ENCODE measurements around the gene ZNF442. TPM values are rescaled to one million over a fixed set of nuclear protein-coding genes. Genes with fewer than 3 reads are reported as not detected.
A peak's percentile ranks its signal among the peaks of the same experiment; 100 is the strongest.
"Not testable (repeated sequence)": the region's sequence is repeated elsewhere in the genome, so short reads cannot be mapped to it uniquely, and the experiment has no call there.

Gene ZNF442
- total and polyA plus RNA-seq, 2 experiments from 2014 or later, result 1.3 to 5.9 TPM

DNA sequence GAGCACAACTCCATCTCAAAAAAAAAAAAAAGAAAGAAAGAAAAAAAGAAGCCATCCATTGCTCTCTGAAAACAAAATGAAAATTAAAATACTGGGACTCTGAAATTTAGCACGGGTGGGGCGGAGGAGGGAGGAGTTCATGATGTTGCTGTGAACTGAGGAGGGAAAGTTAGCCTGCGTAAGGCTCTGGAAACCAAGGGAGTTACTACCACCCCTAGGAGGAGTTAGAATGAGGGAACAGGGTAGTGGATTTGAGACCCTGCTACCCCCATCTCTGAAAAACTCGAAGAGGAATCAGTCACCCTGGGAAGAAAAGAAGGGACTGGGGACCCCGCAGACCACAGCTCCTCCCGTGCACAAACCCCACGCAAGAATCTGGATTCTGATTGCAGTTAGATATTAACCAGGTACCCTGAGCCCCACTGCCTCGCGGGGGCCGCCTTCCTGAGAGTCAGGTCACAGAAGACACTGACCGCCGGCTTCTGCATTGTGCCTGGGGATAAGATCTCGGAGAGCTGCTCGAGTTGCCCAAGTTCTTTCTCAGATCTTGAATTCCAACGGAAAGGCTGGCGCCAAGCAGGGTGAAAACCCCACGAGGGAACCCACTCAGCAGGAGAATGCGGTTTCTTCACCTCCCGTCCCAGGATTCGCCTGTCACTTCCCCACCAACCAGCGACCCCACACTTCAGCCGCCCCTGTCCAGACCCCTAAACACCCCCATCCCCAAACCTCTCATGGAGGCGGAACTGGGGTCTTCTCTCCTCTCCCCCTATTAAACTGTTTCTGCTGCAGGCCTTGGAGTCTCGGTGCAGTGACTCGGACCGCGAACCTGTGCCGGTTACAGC is 870 bp downstream of the ZNF442 start:
- H4K20me1 ChIP-seq (ENCODE audit: insufficient read depth, poor library complexity, severe bottlenecking), result no peaks in the 10 kb centered on the region
- H3K4me3 ChIP-seq, result peak overlapping the region; percentile 35
- no peaks in the 10 kb centered on the region for H3K27me3 ChIP-seq
- peak overlapping the region; percentile 84 for H3K4me2 ChIP-seq
- no peak for TF ChIP-seq EZH2 (IDR thresholded peaks at IDR 0.05; ENCODE audit: borderline replicate concordance)
- no peak for TF ChIP-seq EZH2phosphoT487 (IDR thresholded peaks at IDR 0.05; ENCODE audit: low read depth, severe bottlenecking, unreplicated experiment)
- TF ChIP-seq, protein P1, sequence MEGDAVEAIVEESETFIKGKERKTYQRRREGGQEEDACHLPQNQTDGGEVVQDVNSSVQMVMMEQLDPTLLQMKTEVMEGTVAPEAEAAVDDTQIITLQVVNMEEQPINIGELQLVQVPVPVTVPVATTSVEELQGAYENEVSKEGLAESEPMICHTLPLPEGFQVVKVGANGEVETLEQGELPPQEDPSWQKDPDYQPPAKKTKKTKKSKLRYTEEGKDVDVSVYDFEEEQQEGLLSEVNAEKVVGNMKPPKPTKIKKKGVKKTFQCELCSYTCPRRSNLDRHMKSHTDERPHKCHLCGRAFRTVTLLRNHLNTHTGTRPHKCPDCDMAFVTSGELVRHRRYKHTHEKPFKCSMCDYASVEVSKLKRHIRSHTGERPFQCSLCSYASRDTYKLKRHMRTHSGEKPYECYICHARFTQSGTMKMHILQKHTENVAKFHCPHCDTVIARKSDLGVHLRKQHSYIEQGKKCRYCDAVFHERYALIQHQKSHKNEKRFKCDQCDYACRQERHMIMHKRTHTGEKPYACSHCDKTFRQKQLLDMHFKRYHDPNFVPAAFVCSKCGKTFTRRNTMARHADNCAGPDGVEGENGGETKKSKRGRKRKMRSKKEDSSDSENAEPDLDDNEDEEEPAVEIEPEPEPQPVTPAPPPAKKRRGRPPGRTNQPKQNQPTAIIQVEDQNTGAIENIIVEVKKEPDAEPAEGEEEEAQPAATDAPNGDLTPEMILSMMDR (IDR thresholded peaks at IDR 0.05; ENCODE audit: poor library complexity), result no peak
- H2AFZ ChIP-seq, result peak overlapping the region; percentile 70
- DNase-seq (ENCODE audit: low spot score), result peak; percentile 33
- H3K79me2 ChIP-seq, result peaks cover 15% of the 10 kb centered on the region
- no peaks in the 10 kb centered on the region for H3K36me3 ChIP-seq (replicated peaks; ENCODE audit: insufficient read depth, low read depth)
- 9% methylated on average over 27 of the region's 28 CpGs for WGBS (ENCODE audit: low lambda C conversion rate, missing lambda C conversion rate)
- H3K9me3 ChIP-seq (ENCODE audit: low read depth), result no peaks in the 10 kb centered on the region
- H3K27ac ChIP-seq, result peak overlapping the region; percentile 92
- no peaks in the 10 kb centered on the region for H3K9me2 ChIP-seq (replicated peaks; ENCODE audit: insufficient read depth)
- H3K4me1 ChIP-seq (ENCODE audit: insufficient read depth), result peaks cover 6% of the 10 kb centered on the region

DNA sequence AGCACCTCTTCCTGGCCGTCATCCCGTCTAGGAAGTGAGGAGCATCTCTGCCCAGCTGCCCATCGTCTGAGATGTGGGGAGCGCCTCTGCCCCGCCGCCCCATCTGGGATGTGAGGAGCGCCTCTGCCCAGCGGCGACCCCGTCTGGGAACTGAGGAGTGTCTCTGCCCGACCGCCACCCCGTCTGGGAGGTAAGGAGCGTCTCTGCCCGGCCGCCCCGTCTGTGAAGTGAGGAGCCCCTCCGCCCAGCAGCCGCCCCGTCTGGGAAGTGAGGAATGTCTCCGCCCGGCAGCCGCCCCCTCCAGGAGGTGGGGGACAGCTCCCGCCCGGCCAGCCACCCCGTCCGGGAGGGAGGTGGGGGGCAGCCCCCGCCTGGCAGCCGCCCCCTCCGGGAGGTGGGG is 3.2 kb downstream of the ZNF442 start:
- H3K27me3 ChIP-seq; H3K4me2 ChIP-seq; H3K4me1 ChIP-seq (ENCODE audit: insufficient read depth); H3K9me3 ChIP-seq (ENCODE audit: low read depth); H4K20me1 ChIP-seq (ENCODE audit: insufficient read depth, poor library complexity, severe bottlenecking); H3K9me2 ChIP-seq (replicated peaks; ENCODE audit: insufficient read depth); DNase-seq (ENCODE audit: low spot score); H3K27ac ChIP-seq; H2AFZ ChIP-seq; H3K4me3 ChIP-seq; H3K36me3 ChIP-seq (replicated peaks; ENCODE audit: insufficient read depth, low read depth): not testable (repeated sequence)
- WGBS (ENCODE audit: low lambda C conversion rate, missing lambda C conversion rate), result over 99% methylated on average over 17 of the region's 30 CpGs
- peaks cover 21% of the 10 kb centered on the region for H3K79me2 ChIP-seq

DNA sequence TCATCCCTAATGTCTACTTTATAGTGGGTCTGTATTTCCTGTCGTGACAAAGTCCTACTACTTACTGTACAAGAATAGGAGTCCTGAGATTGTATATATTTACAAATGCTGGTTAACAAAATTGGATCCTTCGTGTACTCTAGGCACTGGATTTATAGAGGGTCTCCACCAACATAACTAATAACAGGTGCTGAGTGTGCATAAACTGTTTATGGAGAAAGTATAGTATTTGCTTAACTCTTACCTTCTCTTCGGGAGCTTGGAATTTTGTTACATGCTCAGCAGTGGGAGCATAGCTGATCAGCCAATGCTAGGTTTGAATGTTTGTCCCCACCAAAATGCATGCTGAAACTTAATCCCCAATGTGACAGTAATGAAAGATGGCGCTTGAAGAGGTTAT is 12.1 kb downstream of the ZNF442 start:
- no peak overlapping the region for H3K4me3 ChIP-seq
- H3K4me2 ChIP-seq, result no peak overlapping the region
- no peaks in the 10 kb centered on the region for H3K27me3 ChIP-seq
- TF ChIP-seq, protein P1 (IDR thresholded peaks at IDR 0.05; ENCODE audit: poor library complexity), result no peak
- TF ChIP-seq EZH2 (IDR thresholded peaks at IDR 0.05; ENCODE audit: borderline replicate concordance), result no peak
- TF ChIP-seq EZH2phosphoT487 (IDR thresholded peaks at IDR 0.05; ENCODE audit: low read depth, severe bottlenecking, unreplicated experiment), result no peak
- DNase-seq (ENCODE audit: low spot score), result no peak
- H4K20me1 ChIP-seq (ENCODE audit: insufficient read depth, poor library complexity, severe bottlenecking), result no peaks in the 10 kb centered on the region
- H3K36me3 ChIP-seq (replicated peaks; ENCODE audit: insufficient read depth, low read depth), result peaks cover 7% of the 10 kb centered on the region
- H2AFZ ChIP-seq, result no peak overlapping the region
- H3K9me2 ChIP-seq (replicated peaks; ENCODE audit: insufficient read depth), result no peaks in the 10 kb centered on the region
- no peaks in the 10 kb centered on the region for H3K4me1 ChIP-seq (ENCODE audit: insufficient read depth)
- no peaks in the 10 kb centered on the region for H3K79me2 ChIP-seq
- peaks cover 41% of the 10 kb centered on the region for H3K9me3 ChIP-seq (ENCODE audit: low read depth)
- WGBS (ENCODE audit: low lambda C conversion rate, missing lambda C conversion rate), result 87% methylated on average over 4 of the region's 4 CpGs
- no peak overlapping the region for H3K27ac ChIP-seq

DNA sequence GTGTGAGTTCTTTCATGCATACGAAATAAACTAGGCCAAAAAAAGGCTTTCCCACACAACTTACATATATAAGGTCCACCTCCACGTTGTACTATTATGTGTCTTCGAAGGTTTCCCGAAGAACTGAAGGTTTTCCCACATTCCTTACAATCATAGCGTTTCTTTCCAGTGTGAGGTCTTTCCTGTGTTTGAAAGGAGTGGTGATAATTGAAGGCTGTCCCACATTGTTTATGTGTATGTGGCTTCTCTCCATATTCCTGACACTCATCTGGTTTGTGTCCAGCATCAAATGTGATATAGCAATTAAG is 14.6 kb downstream of the ZNF442 start:
- no peaks in the 10 kb centered on the region for H3K9me2 ChIP-seq (replicated peaks; ENCODE audit: insufficient read depth)
- H3K36me3 ChIP-seq (replicated peaks; ENCODE audit: insufficient read depth, low read depth), result peaks cover 7% of the 10 kb centered on the region
- no peaks in the 10 kb centered on the region for H3K4me1 ChIP-seq (ENCODE audit: insufficient read depth)
- no peak overlapping the region for H3K27ac ChIP-seq
- no peaks in the 10 kb centered on the region for H4K20me1 ChIP-seq (ENCODE audit: insufficient read depth, poor library complexity, severe bottlenecking)
- no peaks in the 10 kb centered on the region for H3K79me2 ChIP-seq
- no peak overlapping the region for H3K4me2 ChIP-seq
- peaks cover 47% of the 10 kb centered on the region for H3K9me3 ChIP-seq (ENCODE audit: low read depth)
- H2AFZ ChIP-seq, result no peak overlapping the region
- H3K27me3 ChIP-seq, result no peaks in the 10 kb centered on the region
- TF ChIP-seq EZH2phosphoT487 (IDR thresholded peaks at IDR 0.05; ENCODE audit: low read depth, severe bottlenecking, unreplicated experiment), result no peak
- TF ChIP-seq, protein P1 (IDR thresholded peaks at IDR 0.05; ENCODE audit: poor library complexity), result no peak
- no peak for TF ChIP-seq EZH2 (IDR thresholded peaks at IDR 0.05; ENCODE audit: borderline replicate concordance)
- no peak for DNase-seq (ENCODE audit: low spot score)
- H3K4me3 ChIP-seq, result no peak overlapping the region
- 98% methylated on average over 5 of the region's 5 CpGs for WGBS (ENCODE audit: low lambda C conversion rate, missing lambda C conversion rate)
